T follicular helper cell (primary cell): Measurements from ENCODE around the gene MOCS1.

Experiments
- DNase-seq: peaks from one replicate; pipeline ENCODE4 v3.0.0-alpha.2; 2020; ENCODE audit warnings: low read depth

MOCS1 gene

DNA sequence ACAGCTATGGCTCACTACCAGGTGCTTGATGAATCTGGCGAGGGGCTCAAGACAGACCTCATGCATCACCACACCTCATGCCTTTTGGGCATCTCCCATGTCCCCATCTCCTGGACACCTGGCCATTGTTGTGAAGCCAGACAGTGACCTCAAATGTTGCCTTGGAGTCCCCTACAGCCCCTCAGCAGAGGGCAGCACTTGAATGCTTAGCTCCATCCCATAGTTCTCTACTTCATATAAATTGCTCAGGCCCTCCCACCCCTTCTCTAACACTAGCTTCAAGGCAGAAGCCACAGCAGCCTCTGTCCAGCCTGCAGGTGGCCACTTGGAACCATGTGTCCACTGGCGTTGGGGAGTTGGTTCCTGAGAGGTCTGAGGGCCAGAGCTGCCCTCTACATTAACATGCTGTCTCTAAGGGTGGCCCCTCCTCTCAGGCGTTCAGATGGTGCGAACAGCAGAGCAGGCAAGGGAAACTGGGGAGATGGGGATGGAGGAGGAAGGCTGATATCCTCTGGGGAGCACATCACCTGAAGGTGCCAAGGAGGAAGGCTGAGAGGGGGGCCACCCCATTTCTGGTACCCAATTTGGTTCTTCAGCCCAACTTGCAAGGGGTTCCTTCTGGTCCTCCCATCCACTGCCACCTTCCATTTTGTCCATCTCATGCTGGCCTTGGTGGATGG is 31.3 kb downstream of the MOCS1 start:
- DNase-seq = no peak

DNA sequence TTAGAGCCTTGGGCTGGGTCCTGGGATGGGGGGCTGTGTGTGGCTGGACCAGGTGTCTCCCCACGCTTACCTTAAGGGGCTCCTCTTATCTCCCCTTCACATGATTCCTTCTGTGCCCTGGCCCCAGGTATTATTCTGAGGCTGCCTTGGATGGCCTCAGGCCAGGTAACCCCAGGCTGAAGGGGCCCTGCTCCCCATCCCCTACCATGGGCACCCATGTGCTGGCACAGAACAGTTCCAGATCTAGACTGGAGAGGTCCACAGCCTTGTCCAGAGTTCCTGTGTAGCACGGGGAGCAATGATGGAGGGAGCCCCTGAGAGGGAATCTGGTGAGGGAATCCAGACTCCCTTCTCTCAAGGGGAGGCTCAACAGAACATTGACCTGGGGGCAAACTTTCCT is 32.1 kb downstream of the MOCS1 start:
- no peak for DNase-seq

GRCh38 chr6:39901670-39902069 is 32.6 kb downstream of the MOCS1 start:
- no peak for DNase-seq

- no peak for DNase-seq
These were observed 33.1 kb downstream of the MOCS1 start for GRCh38 chr6:39901116-39901655.

DNA sequence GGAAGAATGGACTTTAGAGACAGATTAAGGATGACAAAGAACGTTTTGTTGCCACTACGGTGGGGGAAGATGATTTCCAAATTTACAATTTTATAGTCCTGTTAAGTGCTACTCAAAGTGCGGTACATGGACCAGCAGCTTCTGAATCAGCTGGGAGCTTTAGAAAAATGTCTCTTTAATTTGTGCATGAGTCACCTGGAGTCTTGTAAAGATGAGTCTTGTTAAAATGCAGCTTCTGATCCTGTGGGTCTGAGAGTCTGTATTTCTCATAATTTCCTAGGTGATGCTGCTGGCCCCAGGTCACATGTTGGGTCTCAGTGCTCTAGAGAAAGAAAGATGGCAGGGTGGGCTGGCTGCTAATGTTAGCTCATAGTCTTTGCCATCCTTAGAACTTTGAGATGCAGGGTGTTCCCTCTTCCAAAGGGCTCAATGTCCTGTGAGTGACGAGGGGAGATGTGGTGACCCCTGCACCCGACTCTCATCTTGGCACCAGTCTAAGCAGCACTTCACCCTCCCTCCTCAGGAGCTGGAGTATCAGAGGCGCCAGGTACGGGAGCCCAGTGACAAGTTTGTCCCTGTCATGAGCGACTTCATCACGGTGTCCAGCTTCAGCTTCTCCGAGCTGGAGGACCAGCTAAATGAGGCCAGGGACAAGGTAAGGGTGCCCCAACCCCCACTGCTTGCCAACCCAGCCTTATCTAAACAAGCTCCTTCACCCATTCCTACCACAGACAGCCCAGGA is 34.5 kb downstream of the MOCS1 start:
- DNase-seq = no peak

GRCh38 chr6:39898625-39899024 is 35.6 kb downstream of the MOCS1 start:
- no peak for DNase-seq

DNA sequence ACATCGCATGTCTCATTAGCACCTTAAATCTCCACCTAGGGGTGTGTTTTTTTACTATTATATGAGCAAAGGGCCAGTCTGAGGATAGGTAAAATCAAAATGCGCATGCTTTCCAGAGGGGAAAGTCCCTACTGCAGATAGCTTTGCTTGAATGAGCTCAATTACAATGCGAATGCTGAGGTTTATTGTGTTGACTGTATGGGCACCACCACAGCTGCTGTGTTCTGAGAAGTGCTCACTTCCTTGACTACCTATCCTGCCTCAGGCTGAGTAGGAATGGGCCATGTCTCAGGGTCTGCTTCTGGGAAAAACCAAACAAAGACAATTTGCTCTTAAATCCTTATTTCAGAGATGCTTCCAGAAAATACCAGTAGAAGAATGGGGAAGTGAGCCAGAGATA is 36.6 kb downstream of the MOCS1 start:
- no peak for DNase-seq

- no peak for DNase-seq
These were observed 37.6 kb downstream of the MOCS1 start for GRCh38 chr6:39896701-39897100.

DNA sequence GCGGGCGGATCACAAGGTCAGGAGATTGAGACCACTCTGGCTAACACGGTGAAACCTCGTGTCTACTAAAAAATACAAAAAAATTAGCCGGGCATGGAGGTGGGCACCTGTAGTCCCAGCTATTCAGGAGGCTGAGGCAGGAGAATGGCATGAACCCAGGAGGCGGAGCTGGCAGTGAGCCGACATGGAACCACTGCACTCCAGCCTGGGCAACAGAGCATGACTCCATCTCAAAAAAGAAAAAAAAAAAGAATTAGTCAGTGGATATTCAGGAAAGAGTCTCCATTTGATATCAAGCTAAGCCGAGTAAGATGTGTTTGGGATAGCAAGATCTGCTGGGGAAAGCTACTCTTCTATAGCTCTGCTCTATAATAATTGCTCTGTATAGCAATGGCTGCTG is 41.0 kb downstream of the MOCS1 start:
- DNase-seq = no peak

DNA sequence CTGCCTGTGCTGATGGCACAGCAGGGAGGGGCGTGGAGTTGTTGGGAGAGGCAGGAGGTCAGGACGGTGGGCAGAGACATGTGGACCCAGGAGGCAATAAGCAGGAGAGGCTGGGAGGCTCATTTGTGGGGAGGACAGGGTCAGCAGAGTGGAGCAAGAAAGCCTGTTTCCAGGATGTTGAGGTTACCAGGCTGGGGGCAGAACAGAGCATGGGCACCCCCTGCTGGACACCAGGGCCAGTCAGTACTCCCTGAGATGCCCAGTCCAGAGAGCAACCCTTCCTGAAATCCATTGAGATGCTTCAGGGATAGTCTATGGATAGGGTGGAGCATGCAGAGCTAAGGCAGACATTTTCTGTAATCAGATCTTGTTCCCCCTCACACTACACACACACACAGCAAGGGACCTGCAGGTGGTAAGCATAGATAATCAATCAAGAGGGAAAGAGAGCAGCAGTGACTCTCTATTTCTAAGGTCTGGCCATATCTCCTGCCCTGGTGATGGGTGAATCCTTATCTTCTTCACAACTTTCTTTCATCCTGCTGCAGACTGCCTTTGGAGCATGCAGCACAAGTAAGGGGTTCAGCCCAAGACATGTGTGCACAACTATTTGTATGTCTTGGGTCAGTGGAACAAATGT is 41.7 kb downstream of the MOCS1 start:
- no peak for DNase-seq

- DNase-seq = no peak
These were observed 42.3 kb downstream of the MOCS1 start for GRCh38 chr6:39891976-39892375.

GRCh38 chr6:39891353-39891752 is 42.9 kb downstream of the MOCS1 start:
- no peak for DNase-seq

DNA sequence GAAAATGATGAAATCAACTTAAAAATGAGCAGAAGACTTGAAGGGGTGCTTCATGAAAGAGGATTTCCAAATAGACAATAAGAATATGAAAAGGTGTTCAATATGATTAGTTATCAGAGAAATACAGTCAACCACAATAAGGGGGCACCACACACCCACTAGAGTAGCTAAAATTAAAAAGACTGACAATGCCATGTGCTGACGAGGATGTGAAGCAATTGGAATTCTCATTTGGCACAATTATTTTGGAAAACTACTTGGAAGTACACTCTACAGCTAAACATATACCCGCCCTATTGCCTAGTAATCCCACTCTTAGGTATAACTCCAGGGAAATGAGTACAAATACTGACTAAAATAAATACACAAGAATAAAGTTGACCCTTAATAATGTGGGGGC is 45.0 kb downstream of the MOCS1 start:
- DNase-seq = no peak

DNA sequence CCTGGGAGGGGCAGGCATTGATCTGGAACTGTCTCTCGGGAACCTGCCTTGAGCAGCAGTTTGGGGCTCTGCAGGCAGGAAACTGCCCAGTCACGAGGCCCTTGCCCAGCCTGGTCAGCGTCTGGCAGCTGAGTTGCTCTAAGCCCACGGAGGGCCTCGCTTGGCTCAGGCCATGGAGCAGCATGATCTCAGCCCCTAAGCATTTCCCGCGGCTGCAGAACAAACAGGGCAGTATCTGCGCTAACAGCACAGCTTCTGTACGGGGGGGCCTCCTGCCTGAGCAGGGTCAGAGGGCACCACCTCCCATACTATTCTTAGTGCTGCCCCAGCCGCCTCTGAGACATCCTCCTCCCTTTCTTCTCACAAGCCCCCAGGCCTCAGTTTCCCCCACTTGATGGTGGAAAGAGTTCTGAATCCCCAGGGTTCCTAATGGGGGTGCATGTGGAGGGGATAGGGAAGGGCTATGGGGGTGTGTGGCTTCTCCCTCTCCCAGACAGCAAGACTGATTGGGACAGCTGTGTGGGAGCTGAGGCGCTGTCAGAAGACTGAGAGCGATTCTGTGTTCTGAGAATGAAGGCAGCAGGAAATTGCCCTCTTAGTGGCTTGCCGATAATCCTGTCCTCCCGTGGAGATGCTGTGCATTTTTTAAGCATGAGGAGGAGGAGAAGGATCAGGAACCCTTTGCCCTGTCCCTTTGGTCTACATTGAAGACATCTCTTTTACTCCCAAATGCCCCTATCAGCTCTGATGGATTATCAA is 46.4 kb downstream of the MOCS1 start:
- DNase-seq = no peak

GRCh38 chr6:39886871-39887270 is 47.4 kb downstream of the MOCS1 start:
- DNase-seq = no peak

- no peak for DNase-seq
These were observed 48.6 kb downstream of the MOCS1 start for GRCh38 chr6:39885691-39886090.

- no peak for DNase-seq
These were observed 49.6 kb downstream of the MOCS1 start for GRCh38 chr6:39884696-39885095.

- DNase-seq = no peak
These were observed 51.7 kb downstream of the MOCS1 start for GRCh38 chr6:39882531-39882899.

- DNase-seq = no peak
These were observed 52.3 kb downstream of the MOCS1 start for GRCh38 chr6:39881851-39882530.

DNA sequence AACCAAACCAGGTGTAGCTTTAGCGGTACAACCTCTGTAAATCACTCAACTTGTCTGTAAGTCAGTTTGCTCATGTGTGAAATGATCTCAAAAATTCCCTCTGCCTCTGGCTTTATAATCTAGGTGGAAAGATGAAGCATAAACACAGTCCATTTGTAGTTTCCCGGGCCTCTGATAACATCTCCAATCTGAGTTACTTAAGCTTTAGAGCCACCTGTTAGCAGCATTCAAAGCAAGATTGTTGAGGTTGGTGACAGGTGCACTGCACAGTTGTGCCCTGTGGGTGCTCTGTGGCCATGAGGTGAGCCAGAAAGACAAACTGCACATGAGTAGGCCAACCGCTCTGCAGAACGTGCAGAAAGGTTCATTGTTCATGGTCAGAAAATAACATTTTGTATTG is 53.7 kb downstream of the MOCS1 start:
- no peak for DNase-seq

DNA sequence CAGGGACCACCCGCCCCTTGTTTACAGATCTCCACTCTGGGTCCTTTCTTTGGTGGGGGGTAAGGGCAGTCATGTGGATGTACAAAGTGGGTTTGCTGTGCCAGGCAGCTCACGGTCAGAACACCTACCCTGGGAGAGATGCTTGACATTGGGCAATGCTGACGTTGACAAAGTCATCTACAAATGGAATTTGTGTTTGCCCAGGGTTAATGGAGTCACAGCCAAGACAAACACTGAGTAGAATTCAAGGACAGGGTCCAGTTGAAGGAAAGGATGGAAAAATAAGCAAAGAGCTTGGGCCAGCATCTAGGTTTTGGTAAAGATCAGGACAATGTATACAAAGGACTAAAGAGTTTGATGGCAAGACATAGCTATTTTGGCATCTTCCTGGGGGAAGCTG is 54.7 kb downstream of the MOCS1 start:
- no peak for DNase-seq

GRCh38 chr6:39876826-39877225 is 57.4 kb downstream of the MOCS1 start:
- no peak for DNase-seq
